Measurements from ENCODE around the gene SLC9A1.

SLC9A1 gene

DNA sequence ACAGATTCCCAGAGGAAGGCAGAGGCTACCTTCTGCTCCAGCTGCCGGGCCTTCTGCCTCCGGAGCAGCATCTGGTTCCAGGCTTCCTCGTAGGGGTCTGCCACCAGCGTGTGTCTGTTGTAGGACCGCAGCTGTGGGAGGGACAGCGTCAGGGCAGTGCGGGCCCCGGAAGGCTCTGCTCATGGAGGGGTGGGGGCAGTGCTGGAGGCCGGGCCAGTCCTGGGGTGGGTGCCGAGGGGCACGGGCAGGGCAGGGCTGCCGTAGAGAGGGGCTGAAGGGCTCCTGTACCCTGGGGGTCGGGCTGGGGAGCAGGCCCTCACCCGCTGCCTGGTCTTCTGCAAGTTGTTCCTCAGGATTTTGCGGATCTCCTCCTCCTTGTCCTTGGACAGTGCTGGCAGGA is 53.2 kb downstream of the SLC9A1 start:
- no peak for DNase-seq

DNA sequence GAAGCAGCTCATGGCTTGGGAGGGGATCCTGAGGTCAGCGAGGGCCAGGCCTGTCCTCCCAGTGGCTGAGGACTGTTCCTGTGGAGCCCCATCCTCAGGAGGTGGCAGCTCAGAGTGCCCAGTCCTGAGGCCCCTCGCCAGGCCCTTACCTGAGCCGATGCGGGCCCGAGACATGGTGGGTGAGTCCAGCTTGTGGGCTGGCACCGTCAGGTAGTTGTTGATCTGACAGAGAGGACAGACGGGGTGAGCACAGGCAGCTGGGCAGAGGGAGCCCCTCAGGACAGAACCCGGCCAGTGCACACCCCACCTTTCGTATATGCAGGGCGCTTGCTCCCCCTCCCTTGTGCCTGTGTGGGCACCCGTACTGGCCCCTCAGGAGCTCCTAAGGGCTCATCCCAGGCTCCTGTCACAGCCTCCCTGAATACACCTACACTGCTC is 53.9 kb downstream of the SLC9A1 start:
- DNase-seq = no peak

DNA sequence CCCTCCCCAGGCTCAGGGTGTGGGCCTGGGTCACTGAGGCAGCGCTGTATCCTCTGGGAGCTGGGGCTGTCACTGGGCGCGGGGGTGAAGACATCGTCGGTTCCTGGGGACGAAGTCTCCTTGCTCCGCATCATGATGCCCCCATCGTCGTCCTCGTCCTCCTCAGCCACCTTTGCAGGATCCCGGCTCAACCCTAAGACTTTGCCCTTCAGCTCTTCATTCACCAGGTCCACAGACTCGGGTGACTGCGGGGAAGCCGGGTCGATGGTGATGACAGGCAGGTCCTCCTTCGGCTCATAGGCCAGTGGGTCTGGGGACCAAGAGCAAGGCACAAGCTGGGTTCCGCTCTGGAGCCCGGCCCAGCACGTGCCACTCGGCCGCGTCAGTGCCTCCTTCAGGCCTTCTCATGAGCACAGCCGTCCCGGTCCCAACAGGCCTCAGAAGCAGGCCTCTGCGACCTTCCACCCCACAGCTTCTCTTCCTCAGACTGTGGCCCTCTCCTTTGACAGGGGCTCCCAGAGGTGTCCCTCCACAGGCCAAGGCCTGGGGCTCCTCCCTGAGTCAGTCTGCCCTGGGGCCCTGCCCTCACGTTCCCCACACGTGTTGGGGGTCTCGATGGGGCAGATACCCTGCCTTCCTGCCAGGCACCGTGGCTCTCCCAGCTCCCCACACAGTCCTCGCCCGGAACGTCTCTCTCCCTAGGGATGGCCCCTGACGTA is 54.4 kb downstream of the SLC9A1 start:
- no peak for DNase-seq

DNA sequence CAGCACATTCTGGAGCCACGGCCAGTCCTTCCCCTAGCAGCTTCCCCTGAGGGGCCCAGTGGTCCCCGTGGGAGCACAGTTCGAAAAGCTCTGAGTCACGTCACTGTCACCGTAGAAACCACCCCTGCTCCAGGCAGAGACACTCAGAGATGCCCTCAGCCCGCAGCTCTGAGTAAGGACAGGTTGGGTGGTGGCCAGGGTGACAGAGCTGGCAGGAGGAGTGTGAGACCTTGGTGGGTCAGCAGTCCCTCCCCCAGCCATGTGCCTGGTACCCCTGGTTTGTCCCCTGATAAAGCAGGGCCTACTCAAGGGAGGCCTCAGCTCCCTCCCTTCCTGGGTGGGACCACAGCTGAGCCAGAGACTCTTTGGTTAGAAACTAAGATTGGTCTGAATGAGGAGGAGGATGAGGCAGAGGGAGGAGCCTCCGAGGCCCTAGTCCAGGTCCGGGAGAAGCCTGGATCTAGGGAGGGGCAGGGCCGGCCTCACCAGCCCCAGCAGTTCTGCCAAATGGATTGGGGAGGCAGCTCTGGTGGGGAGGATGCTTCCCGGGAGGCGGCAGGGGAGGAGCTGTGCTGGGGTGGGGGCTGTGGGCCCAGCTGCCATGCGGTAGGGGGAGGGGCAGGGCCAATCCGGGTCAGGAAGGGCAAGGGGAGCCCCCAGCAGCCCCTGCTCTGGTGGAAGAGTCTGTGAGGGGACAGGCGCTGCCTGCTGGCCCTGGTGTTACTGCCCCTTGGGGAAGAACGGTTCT is 55.2 kb downstream of the SLC9A1 start:
- no peak for DNase-seq

DNA sequence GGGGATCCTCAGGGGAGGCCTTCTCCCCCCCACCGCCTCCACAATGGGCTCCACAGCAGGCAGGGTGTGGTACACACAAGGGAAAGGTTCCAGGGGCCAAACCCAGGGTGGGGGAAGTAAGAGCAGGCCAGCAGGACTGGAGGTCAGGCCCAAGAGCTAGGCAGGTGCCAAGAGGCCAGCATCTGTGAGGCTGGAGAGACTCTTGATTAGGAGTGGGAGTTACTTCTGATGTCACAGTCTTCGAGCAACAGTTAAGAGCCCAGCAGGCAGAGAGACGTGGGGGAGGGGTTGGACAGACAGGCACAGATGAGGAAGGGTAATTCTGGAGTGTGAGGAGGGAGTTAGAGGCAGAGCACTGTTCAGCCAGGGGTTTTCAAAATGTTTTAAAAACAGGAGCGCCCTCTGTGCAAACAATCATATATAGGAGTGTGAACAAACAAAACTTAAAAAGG is 55.8 kb downstream of the SLC9A1 start:
- no peak for DNase-seq

DNA sequence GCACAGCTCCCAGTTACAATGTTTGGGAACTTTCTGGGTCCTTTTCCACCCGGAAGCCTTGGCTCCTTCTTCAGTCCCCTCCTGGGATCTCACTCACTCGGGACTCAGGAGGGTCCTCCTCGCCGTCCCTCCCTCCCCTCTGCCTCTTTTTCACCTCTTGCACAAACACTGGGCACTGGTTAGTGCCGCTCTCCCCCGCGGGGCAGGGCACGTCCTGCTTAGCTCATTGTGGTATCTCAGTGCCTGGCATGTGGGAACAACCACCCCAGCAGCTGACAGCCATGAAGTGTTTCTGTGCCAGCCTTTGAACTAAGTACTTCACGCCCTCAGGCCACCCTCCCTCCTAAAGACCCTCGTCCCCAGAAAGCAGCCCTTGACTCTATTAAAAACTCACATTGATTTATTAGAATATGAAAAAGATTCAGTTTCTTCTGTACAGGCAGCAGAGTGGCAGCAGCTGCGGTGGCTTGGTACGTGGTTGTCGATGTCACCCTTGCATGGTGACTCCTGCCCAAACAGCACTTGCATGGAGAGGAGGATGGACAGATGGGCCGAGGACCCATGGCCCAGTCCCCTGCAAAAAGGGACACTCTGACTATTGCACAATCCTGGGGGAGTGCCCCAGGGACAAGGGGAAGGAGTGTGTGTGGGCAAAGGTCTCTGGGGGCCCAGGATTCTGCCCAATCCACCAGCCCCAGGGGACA is 56.3 kb downstream of the SLC9A1 start:
- no peak for DNase-seq

DNA sequence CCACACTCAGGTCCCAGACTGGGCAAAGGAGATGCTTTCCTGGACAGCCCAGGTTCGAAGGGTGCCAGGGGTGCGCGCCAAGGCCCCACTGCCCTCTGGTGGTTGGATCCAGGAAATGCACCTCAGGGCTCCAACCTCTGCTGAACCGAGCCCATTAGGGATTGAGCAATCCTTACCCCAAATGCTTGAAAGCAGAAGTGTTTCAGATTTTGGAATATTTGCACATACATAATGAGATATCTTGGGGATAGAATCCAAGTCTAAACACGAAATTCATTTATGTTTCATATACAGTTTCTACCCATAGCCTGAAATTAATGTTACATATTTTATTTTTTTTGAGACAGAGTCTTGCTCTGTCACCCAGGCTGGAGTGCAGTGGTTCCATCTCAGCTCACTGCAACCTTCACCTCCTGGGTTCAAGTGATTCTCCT is 57.4 kb downstream of the SLC9A1 start:
- DNase-seq = peak; percentile 84 to 85

DNA sequence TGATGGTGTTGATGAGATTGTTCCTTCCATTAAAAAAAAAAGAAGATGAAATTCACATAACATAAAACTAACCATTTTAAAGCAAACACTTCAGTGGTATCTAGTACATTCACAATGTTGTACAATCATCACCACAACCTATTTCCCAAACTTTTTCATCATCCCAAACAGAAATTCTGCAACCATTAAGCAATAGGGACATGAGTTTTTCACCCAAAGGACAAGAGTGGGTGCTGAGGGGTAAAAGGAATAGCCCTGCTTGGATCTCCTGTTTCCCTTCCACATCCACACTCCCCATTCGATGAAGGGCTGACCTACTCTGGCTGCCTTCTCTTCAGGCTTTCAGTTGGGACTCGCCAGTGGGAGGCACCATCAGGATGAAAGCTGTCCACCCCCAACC is 59.3 kb downstream of the SLC9A1 start:
- DNase-seq = no peak

DNA sequence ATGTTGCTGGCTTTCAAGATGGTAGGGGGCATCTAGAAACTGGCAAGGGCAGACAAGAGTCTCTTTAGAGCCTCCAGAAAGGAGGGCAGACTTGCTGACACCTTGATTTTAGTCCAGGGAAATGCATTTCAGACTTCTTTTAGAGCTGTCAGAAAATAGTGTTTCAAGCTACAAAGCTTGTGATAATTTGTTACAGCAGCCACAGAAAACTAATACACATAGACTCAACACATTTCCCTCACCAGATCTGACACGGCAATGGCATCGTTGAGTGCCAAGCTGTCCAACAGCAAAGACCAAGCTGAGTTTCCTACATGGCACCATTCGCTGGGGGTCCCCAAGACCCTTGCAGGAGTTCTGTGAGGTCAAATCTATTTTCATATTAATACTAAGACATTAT is 62.0 kb downstream of the SLC9A1 start:
- no peak for DNase-seq

DNA sequence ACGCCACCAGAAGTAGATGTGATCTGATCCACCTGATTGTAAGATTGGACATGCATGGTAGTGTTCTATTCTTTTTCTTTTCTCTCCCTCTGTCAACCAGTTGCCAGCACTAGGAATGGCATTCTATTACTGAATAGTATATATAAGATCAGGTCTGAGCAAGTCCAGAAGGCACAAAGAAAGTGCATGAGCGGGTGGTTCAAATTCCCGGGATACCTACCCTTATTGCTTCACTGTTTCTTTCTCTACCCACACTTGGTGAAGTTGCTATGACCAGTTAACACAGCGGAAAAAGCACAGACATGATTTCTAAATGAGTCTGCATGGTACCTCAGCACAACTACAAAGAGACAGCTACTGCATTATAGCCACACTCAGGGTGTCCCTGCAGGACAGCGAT is 64.0 kb downstream of the SLC9A1 start:
- no peak for DNase-seq

DNA sequence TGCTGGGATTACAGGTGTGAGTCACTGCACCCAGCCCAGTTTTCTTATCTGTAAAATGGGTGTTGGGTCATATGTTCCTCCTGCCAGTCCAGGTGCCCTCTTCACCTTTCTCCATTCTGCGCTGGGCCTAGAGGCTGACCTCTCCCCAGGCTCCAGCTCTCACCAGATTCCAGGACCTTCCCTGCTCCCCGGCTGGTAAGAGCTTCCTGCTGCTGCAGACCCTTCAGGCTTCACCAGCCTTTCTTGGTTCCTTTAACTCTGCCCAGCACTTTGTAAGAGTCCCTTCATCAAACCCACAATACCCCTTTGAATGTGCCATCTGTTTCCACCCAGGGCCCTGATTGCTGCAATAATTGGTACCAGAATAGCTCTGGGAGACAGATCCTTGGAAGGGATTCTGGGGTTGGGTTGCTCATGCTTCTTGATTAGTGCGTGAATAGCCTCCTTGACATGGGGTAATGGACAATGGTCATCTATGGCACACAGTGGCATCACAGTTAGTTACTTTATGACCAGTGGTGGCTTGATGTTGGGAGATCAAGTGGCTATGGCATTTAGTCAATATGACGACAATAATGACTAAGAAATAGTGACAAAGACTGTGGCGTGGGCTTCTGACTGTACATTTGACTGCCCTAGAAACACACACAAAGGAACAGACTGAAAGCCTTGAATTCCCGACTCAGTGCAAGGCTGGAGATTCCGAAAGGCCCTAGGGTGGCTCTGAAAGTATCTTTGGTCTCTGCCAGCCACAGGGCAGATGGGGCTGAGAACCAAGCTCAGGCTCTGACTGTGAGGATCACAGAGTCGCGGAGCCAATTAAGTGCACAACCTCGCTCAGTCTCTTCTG is 67.3 kb downstream of the SLC9A1 start:
- DNase-seq = no peak

DNA sequence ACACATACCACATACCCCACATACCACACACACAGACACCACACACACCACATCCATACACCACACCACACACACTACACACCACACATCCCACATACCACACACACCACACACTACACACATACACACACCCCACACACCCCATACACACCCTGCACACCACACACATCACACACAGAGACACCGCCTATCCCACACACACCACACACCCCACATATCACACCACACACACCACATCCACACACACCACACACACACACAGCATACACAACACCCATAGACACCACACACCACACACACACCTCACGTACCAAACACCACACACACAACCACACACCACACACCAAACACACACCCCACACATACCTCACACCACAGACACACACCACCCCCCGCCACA is 68.3 kb downstream of the SLC9A1 start:
- DNase-seq = no peak

DNA sequence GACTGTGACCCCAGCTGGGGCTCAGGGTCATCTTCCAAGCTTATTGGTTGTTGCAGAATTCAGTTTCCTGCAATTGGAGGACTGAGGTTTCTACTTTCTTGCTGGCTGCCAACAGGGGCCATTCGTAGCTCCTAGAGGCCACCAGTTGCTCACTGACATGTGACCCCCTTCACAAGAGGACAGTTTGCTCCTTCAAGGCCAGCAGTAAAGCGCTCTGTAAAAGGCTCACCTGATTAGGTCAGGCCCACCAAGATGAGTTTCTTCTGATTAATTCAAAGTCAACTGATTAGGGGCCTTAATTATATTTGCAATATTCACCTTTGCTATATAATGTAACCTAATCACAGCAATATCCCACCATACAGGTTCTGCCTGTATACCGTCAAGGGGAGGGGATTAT is 68.9 kb downstream of the SLC9A1 start:
- DNase-seq = no peak

DNA sequence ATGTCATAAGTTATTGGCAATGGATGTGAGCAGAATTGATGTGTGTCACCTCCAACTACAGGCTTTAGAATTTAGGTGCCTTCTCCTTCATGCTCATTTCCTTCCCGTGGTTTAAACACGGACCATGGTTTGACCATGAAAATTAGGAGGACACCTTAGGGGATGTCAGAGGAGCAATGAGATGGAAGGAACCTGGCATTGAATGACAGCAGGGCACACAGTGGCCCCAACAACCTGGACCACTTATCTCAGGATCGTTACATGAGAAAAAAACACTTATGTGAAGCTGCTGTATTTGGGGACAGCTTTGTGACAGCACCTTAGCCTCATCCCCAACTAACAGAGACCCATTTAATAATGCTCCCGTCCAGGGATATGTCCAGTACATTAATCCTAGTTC is 70.8 kb downstream of the SLC9A1 start:
- no peak for DNase-seq

DNA sequence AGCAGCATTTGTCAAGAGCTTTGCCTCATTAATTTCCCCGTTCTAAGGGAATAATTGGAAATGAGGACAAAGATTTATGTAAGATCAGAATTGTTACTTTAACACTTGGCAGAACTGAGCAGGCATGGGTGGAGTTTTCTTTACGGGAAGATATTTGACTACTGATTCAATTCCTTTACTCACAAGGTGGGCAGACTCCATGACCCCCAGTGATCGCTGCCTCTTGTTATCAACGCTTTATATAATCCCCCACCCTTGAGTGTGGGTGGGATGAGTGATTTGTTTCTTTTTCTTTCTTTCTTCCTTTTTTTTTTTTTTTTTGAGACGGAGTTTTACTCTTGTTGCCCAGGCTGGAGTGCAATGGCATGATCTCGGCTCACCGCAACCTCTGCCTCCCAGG is 77.0 kb downstream of the SLC9A1 start:
- DNase-seq = no peak

DNA sequence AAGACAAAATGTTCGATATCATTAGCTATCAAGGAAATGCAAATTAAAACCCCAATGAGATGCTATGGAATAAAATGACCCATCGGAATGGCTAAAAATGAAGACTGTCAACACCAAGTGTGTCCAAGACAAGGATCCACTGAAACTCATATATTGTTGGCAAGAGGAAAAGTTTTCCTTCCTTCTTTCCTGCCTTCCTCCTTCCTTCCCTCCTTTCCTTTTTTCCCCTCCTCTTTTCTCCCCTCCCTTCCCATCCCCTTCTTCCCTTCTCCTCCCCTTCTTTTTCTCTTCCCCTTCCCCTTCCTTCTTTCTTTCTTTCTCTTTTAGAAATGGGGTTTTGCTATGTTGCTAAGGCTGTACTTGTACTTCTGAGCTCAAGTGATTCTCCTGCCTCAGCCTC is 78.1 kb downstream of the SLC9A1 start:
- DNase-seq = no peak

DNA sequence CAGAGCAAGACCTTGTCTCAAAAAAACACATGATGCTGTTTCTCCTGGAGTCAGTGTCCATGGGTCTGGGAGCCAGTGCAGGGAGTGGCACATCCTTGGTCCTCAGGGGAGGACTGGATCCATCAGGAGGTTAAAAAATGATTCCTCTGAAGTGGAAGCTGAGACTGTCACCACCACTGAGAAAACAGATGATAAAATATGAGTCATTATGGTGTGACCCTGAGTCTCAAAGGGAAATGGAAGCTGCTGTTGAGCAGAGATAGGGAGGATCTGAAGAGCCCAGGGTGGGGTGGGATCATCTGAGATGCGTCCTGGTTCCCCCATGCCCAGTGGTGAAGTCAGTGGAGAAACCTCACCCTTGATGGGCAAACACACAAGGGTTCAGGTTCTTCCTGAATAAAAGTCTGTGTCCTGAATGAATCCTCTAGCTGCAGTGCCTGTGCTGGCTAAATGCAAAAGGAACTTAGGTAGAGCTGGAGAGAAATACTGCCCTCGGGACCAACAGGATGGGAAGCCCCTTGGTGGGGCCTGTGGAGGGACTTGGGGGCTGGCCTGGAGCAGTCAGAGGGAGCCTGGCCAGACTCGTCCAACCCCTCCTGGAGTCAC is 80.6 kb downstream of the SLC9A1 start:
- no peak for DNase-seq

DNA sequence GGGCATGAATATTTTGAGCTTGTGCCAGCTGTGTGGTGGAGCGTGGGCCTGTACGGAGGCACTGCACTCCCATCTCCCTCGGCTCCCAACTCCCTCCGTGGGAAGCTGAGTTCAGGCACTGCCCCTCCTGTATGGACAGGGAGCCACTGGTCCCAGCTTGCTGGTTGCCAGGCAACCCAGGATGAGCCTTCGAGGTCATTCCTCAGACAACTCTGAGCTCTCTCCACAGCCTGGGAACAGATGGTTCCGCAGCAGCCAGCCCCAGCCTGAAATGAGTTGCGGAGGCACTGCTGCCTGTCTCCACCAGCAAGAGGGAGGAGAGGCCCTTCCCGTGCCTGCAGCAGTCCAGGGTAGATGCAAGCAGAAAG is 83.9 kb downstream of the SLC9A1 start:
- no peak for DNase-seq

DNA sequence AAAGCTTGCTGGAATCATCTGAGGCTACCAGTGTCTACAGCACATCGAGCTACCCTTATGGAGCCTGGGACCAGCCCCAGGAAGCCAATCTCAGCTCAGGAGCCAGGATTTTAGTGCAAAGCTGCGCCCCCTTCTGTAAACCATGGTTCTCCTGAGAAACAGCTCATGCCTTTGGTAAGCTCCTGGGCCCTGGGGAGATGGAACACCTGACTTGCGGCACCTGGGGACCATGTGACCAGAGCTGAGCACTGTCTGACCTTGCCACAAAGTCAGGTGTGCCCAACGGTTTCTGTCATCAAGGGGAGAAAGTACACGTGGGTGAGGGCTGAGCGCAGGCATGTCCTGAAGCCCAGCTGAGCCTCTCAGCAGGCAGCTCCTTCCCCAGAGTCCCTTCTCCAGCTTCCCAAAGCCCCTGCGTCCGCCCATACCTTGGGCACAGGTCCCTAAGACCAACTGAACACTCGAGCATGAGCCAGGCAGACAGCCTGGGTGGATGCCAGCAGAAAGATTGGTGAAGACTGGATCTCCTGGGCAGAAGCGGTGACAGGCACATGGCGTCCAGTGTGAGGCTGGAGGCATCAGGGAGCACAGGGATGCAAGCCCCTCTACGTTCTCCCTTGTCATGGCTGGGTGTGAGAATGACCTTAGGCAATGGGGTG is 84.4 kb downstream of the SLC9A1 start:
- DNase-seq = no peak

DNA sequence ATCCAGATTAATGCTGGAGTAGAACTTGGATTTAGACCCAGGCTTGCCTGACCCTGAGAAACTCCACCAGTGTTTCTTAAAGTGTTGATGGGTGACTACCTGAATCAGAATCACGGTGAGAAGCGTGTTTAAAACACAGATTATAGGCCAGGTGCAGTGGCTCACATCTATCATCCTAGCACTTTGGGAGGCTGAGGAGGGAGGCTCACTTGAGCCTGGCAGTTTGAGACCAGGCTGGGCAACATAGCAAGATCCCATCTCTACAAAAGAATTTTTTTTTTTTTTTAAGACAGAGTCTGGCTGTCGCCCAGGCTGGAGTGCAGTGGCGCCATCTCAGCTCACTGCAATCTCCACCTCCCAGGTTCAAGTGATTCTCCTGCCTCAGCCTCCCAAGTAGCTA is 86.0 kb downstream of the SLC9A1 start:
- no peak for DNase-seq

DNA sequence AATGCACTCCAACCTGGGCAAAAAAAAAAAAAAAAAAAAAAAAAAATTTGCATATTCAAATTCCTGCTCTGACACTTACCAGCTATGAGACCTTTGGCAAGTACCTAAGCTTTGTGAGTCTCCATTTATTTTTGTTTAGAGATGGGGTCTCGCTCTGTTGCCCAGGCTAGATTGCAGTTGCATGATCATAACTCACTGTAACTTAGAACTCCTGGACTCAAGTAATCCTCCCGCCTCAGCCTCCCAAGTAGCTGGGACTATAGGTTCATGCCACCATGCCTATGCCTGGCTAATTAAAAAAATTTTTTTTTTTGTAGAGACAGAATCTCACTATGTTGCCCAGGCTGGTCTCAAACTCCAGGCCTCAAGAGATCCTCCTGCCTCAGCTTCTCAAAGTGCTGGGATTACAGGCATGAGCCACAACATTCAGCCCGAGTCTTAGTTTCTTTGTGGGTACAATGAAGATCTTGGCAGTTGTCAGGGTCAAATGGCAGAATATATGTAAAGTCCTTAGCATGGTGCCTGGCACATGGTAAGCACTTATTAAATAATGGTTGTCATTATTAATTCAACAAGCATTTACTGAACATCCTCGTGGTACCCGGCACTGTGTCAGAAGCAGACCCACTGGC is 88.8 kb downstream of the SLC9A1 start:
- no peak for DNase-seq

DNA sequence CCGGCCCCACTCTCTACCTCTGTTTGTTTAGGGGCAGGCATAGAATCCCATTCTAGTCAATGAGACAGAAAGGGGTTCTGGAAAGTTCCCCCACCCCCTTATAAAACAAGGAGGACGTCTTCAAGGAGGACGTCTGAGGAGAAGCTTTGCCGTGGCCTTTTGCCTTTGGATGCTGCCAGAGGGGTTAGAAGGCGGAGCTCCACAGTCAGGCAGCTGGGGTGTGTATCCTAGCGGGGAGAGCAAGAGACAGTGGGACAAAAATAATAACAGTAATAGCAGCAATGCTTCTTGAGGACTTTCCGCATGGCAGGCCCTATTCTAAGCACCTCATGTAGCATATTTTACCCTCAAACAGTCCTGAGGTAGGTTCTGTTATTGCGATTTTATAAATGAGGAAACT is 94.0 kb downstream of the SLC9A1 start:
- DNase-seq = no peak
